Spleen (tissue), 11 donors: ENCODE data around the gene EVL. TPM values are rescaled to one million over a fixed set of nuclear protein-coding genes. Genes with fewer than 3 reads are reported as not detected.

Experiments
- DNase-seq: peaks from one replicate; pipeline ENCODE4 v3.0.0-alpha.2; 2020
- H3K27ac ChIP-seq, 8 donors: fragments of 200-600 bp; sonication (generic) in 7 of 8; 1 replicate in 4 of 8; 2 replicates in 4 of 8; pipeline versions ENCODE4 v1.5.0 to v1.8.0; 2016 to 2021; ENCODE audit warnings: inconsistent platforms in 4 of 8, mild to moderate bottlenecking in 4 of 8, moderate library complexity in 1 of 8
- H3K27me3 ChIP-seq, 7 donors: fragments of 200-600 bp; sonication (generic) in 6 of 7; replicated peaks in 1 of 7; 1 replicate in 4 of 7; 2 replicates in 3 of 7; pipeline versions ENCODE4 v1.5.0 to v1.8.0; 2016 to 2021; ENCODE audit warnings: inconsistent platforms in 3 of 7, mild to moderate bottlenecking in 1 of 7
- H3K36me3 ChIP-seq, 6 donors: fragments of 200-600 bp; sonication (generic) in 5 of 6; 1 replicate in 4 of 6; 2 replicates in 2 of 6; pipeline versions ENCODE4 v1.5.0 to v1.8.0; 2016 to 2021; ENCODE audit warnings: inconsistent platforms in 2 of 6
- H3K4me1 ChIP-seq, 6 donors: fragments of 200-600 bp; sonication (generic) in 5 of 6; 1 replicate in 3 of 6; 2 replicates in 3 of 6; pipeline versions ENCODE4 v1.5.0 to v1.8.0; 2016 to 2021; ENCODE audit warnings: inconsistent platforms in 3 of 6
- H3K4me3 ChIP-seq, 8 donors: fragments of 200-600 bp; sonication (generic) in 7 of 8; 1 replicate in 4 of 8; 2 replicates in 4 of 8; pipeline versions ENCODE4 v1.5.0 to v1.8.0; 2016 to 2021; ENCODE audit warnings: inconsistent platforms in 4 of 8, mild to moderate bottlenecking in 4 of 8, moderate library complexity in 2 of 8
- H3K9me3 ChIP-seq, 8 donors: fragments of 200-600 bp; sonication (generic) in 7 of 8; 1 replicate in 4 of 8; 2 replicates in 4 of 8; pipeline versions ENCODE4 v1.5.0 to v1.8.0; 2016 to 2021; ENCODE audit warnings: inconsistent platforms in 4 of 8
- CTCF ChIP-seq, 11 experiments: fragments of 200-600 bp in 7 of 11; fragments of 450-650 bp in 4 of 11; sonication (generic) in 4 of 11; IDR thresholded peaks in 8 of 11; conservative IDR thresholded peaks in 3 of 11; 1 replicate in 7 of 11; 2 replicates in 4 of 11; pipeline versions ENCODE4 v1.4.0 to v1.8.0; 2016 to 2021; ENCODE audit warnings: antibody characterized with exemption in 11 of 11, inconsistent platforms in 4 of 11, mild to moderate bottlenecking in 1 of 11
- POLR2A ChIP-seq, 3 donors: fragments of 450-650 bp; IDR thresholded peaks; one replicate each; pipeline ENCODE4 v1.5.1; 2017; ENCODE audit warnings: antibody characterized with exemption in 3 of 3, mild to moderate bottlenecking in 1 of 3
- POLR2AphosphoS5 ChIP-seq, 3 donors: sonication (generic); formaldehyde crosslinking; IDR thresholded peaks; one replicate each; pipeline ENCODE4 v1.5.1; 2017; ENCODE audit warnings: antibody characterized with exemption in 3 of 3
- WGBS, 5 donors: extraction: QIAGEN DNeasy Blood & Tissue Kit in 3 of 5; methylation state at CpG; one replicate each; pipeline versions ENCODE4 v1.1.5 to v1.1.7; 2013 to 2018; 5-methylcytosine and 5-hydroxymethylcytosine counted together
- intact Hi-C: fragments of 100-400 bp; cut with DNase I; formaldehyde crosslinking; loops from one replicate; pipeline ENCODE4 v1.15.0; 2023; ENCODE audit warnings: low total_unique reads
- polyA plus RNA-seq, 3 donors: library from polyadenylated mRNA; stranded (reverse); fragments of 200-250 nt; gene quantifications; one replicate each; pipeline ENCODE4 v1.2.1, GENCODE V29; 2013
- total RNA-seq, 7 donors: library from RNA; depleted of rRNA in 3 of 7; stranded (reverse); fragments of >200 nt in 3 of 7; fragmentation: NEBNext Ultra II Directional in 4 of 7; extraction: Animal tissue kit (Norgen Biotek cat#: 25700) in 4 of 7; gene quantifications; one replicate each; pipeline versions ENCODE4 v1.1.0 to v1.2.1, GENCODE V29; 2016 to 2021
- donor health status: healthy with polysubstance abuse.
- donor health status: DM: no; HTN: no; CAD: no; lungs with moderate emphysema.
- donor health status: DM: no; HTN: no; CAD: no.
- donor health status: Bipolar disorder and iron deficiency.
- donor health status: healthy.
- donor health status: DM: no; HTN: no; CAD: no.
- donor health status: DM: yes; HTN: yes; CAD: no.

Gene EVL
- total and polyA plus RNA-seq, 10 donors, result 169 to 336 (median 271) TPM

GRCh38 chr14:100150932-100151587, 85.8 kb downstream of the EVL start:
- no peak overlapping the region for H3K27ac ChIP-seq
- H3K27me3 ChIP-seq, result peaks cover 0 to 12% (median 0%) of the 10 kb centered on the region in 7 donors
- peaks cover 0 to 19% (median 14%) of the 10 kb centered on the region in 8 donors for H3K9me3 ChIP-seq
- intact Hi-C loops, result no loop called here
- H3K36me3 ChIP-seq, result peaks cover 0 to 2% (median 0%) of the 10 kb centered on the region in 6 donors
- DNase-seq, result no peak
- H3K4me3 ChIP-seq, result no peak overlapping the region
- 73 to 93% (median 80%) methylated on average over 10 to 12 of the region's 12 CpGs for WGBS, 5 donors
- peaks cover 9 to 27% (median 21%) of the 10 kb centered on the region in 6 donors for H3K4me1 ChIP-seq
- TF ChIP-seq CTCF (IDR thresholded peaks at IDR 0.05 in 8 of 11, conservative IDR thresholded peaks at IDR 0.05 in 3 of 11) (no peak), POLR2A (IDR thresholded peaks at IDR 0.05) (no peak), POLR2AphosphoS5 (IDR thresholded peaks at IDR 0.05) (no peak)

- no peak for TF ChIP-seq POLR2AphosphoS5 (IDR thresholded peaks at IDR 0.05)
- no peak for TF ChIP-seq CTCF (IDR thresholded peaks at IDR 0.05 in 8 of 11, conservative IDR thresholded peaks at IDR 0.05 in 3 of 11)
- TF ChIP-seq POLR2A (IDR thresholded peaks at IDR 0.05), result no peak
- 86 to 92% (median 88%) methylated on average over 10 of the region's 10 CpGs for WGBS, 5 donors
- Histone ChIP-seq H3K27ac (no peak overlapping the region), H3K4me1 (peaks cover 1 to 18% (median 12%) of the 10 kb centered on the region in 6 donors), H3K9me3 (peaks cover 0 to 19% (median 14%) of the 10 kb centered on the region in 8 donors), H3K36me3 (no peaks in the 10 kb centered on the region), H3K4me3 (no peak overlapping the region), H3K27me3 (peaks cover 0 to 20% (median 1%) of the 10 kb centered on the region in 7 donors)
- no peak for DNase-seq
- intact Hi-C loops, result no loop called here
Observed at GRCh38 chr14:100152091-100152490, 86.9 kb downstream of the EVL start.

- Histone ChIP-seq H3K9me3 (peaks cover 0 to 19% (median 14%) of the 10 kb centered on the region in 8 donors), H3K36me3 (no peaks in the 10 kb centered on the region), H3K4me1 (peaks cover under 1 to 17% (median 5%) of the 10 kb centered on the region in 6 donors), H3K4me3 (no peak overlapping the region), H3K27ac (no peak overlapping the region), H3K27me3 (peaks cover 0 to 35% (median 16%) of the 10 kb centered on the region in 7 donors)
- WGBS, 5 donors, result 86 to 100% (median 93%) methylated on average over 1 to 6 of the region's 6 CpGs
- intact Hi-C loops, result no loop called here
- TF ChIP-seq POLR2AphosphoS5 (IDR thresholded peaks at IDR 0.05) (no peak), CTCF (IDR thresholded peaks at IDR 0.05 in 8 of 11, conservative IDR thresholded peaks at IDR 0.05 in 3 of 11) (no peak), POLR2A (IDR thresholded peaks at IDR 0.05) (no peak)
- DNase-seq, result no peak
Observed at GRCh38 chr14:100153560-100153959, 88.3 kb downstream of the EVL start.

- Histone ChIP-seq H3K27ac (no peak overlapping the region), H3K36me3 (no peaks in the 10 kb centered on the region), H3K27me3 (peaks cover 0 to 48% (median 31%) of the 10 kb centered on the region in 7 donors), H3K4me1 (peaks cover 8 to 31% (median 21%) of the 10 kb centered on the region in 6 donors), H3K9me3 (peaks cover 0 to 19% (median 14%) of the 10 kb centered on the region in 8 donors), H3K4me3 (no peak overlapping the region)
- TF ChIP-seq POLR2AphosphoS5 (IDR thresholded peaks at IDR 0.05) (no peak), POLR2A (IDR thresholded peaks at IDR 0.05) (no peak), CTCF (IDR thresholded peaks at IDR 0.05 in 8 of 11, conservative IDR thresholded peaks at IDR 0.05 in 3 of 11) (peak in 6 of 11 experiments; percentile 34 to 47 (median 43))
- no peak for DNase-seq
- WGBS, 5 donors, result 65 to 80% (median 73%) methylated on average over 8 of the region's 8 CpGs
- intact Hi-C loops, result no loop called here
Observed at GRCh38 chr14:100155049-100155621, 89.9 kb downstream of the EVL start.
